ENCODE results near the gene AGBL1. TPM values are rescaled to one million over a fixed set of nuclear protein-coding genes. Genes with fewer than 3 reads are reported as not detected.
"Not testable (repeated sequence)": the region's sequence is repeated elsewhere in the genome, so short reads cannot be mapped to it uniquely, and the experiment has no call there.

AGBL1 gene
- total and polyA plus RNA-seq, 2 experiments from 2014 or later: not detected

GRCh38 chr15:86446253-86446640 lies 366.6 kb downstream of the AGBL1 start:
- WGBS, 2 experiments (ENCODE audit: low coverage in 1 of 2, low lambda C conversion rate in 2 of 2, missing lambda C conversion rate in 2 of 2): 0 to 4% methylated on average over 2 of the region's 2 CpGs
- in situ Hi-C loops (cut with MboI): no loop called here
- H4K20me1 ChIP-seq (ENCODE audit: insufficient read depth): no peaks in the 10 kb centered on the region
- H3F3A ChIP-seq (ENCODE audit: insufficient read depth): no peaks in the 10 kb centered on the region
- H3K4me2 ChIP-seq (ENCODE audit: unreplicated experiment): no peak overlapping the region
- no peaks in the 10 kb centered on the region for H3K9me2 ChIP-seq (ENCODE audit: insufficient read depth)
- no peak overlapping the region for H2AFZ ChIP-seq
- no peaks in the 10 kb centered on the region for H3K36me3 ChIP-seq (ENCODE audit: low read depth)
- no peaks in the 10 kb centered on the region for H3K4me1 ChIP-seq (ENCODE audit: insufficient read depth)
- DNase-seq: no peak
- H3K27me3 ChIP-seq (replicated peaks; ENCODE audit: insufficient read depth): no peaks in the 10 kb centered on the region
- H3K9me3 ChIP-seq (ENCODE audit: low read depth): peaks cover 3% of the 10 kb centered on the region
- no peaks in the 10 kb centered on the region for H3K79me2 ChIP-seq (ENCODE audit: insufficient read depth)
- no peak overlapping the region for H3K9ac ChIP-seq
- no peak for TF ChIP-seq EZH2phosphoT487 (IDR thresholded peaks at IDR 0.05; ENCODE audit: insufficient read depth, low read depth)
- no peak for TF ChIP-seq EZH2 (IDR thresholded peaks at IDR 0.05; ENCODE audit: insufficient read depth, poor library complexity, severe bottlenecking)
- H3K4me3 ChIP-seq: no peak overlapping the region
- H3K27ac ChIP-seq: no peak overlapping the region

GRCh38 chr15:86465470-86466039 lies 385.9 kb downstream of the AGBL1 start:
- H3K9me2 ChIP-seq (ENCODE audit: insufficient read depth); H3K9ac ChIP-seq; H3K4me3 ChIP-seq; H4K20me1 ChIP-seq (ENCODE audit: insufficient read depth); DNase-seq; H3K36me3 ChIP-seq (ENCODE audit: low read depth); H2AFZ ChIP-seq; H3K27me3 ChIP-seq (replicated peaks; ENCODE audit: insufficient read depth); H3K4me2 ChIP-seq (ENCODE audit: unreplicated experiment); in situ Hi-C loops (cut with MboI); H3K4me1 ChIP-seq (ENCODE audit: insufficient read depth); H3K27ac ChIP-seq; H3K9me3 ChIP-seq (ENCODE audit: low read depth); H3F3A ChIP-seq (ENCODE audit: insufficient read depth); H3K79me2 ChIP-seq (ENCODE audit: insufficient read depth): not testable (repeated sequence)
- WGBS, 2 experiments (ENCODE audit: low coverage in 1 of 2, low lambda C conversion rate in 2 of 2, missing lambda C conversion rate in 2 of 2): 23 to 42% methylated on average over 8 of the region's 8 CpGs

DNA sequence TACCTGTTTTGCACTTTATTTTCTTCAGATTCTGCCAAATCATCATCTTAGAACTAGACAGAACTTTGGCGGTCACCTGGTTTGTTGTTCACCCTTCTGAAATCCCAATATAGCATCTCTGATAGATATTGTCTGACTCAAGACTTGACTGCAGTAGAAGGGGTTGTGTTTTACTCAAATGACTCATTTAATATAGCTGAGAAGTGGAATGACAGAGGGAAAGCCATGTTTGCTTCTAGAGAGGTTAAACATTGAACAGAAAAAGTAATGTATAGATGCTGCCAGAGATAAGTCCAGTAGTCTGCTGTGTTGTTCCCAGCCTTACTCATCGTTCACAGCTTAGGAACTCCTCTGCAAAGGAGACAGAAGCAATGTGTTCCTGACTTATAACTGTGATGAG lies 402.0 kb downstream of the AGBL1 start:
- Histone ChIP-seq H2AFZ (no peak overlapping the region), H3K27ac (no peak overlapping the region), H3K9ac (no peak overlapping the region), H3K4me3 (no peak overlapping the region), H3K79me2 (ENCODE audit: insufficient read depth) (no peaks in the 10 kb centered on the region), H3K4me2 (ENCODE audit: unreplicated experiment) (no peak overlapping the region), H3K4me1 (ENCODE audit: insufficient read depth) (no peaks in the 10 kb centered on the region), H3K9me2 (ENCODE audit: insufficient read depth) (no peaks in the 10 kb centered on the region), H3K27me3 (replicated peaks; ENCODE audit: insufficient read depth) (no peaks in the 10 kb centered on the region), H3K36me3 (ENCODE audit: low read depth) (no peaks in the 10 kb centered on the region), H4K20me1 (ENCODE audit: insufficient read depth) (no peaks in the 10 kb centered on the region), H3K9me3 (ENCODE audit: low read depth) (no peaks in the 10 kb centered on the region), H3F3A (ENCODE audit: insufficient read depth) (no peaks in the 10 kb centered on the region)
- WGBS, 2 experiments (ENCODE audit: low coverage in 1 of 2, low lambda C conversion rate in 2 of 2, missing lambda C conversion rate in 2 of 2): 23 to 38% methylated on average over 2 of the region's 2 CpGs
- TF ChIP-seq EZH2 (IDR thresholded peaks at IDR 0.05; ENCODE audit: insufficient read depth, poor library complexity, severe bottlenecking) (no peak), EZH2phosphoT487 (IDR thresholded peaks at IDR 0.05; ENCODE audit: insufficient read depth, low read depth) (no peak)
- in situ Hi-C loops (cut with MboI): no loop called here
- no peak for DNase-seq

GRCh38 chr15:86483936-86484335 lies 404.3 kb downstream of the AGBL1 start:
- Histone ChIP-seq H3K27ac (no peak overlapping the region), H3F3A (ENCODE audit: insufficient read depth) (no peaks in the 10 kb centered on the region), H3K9me3 (ENCODE audit: low read depth) (no peaks in the 10 kb centered on the region), H3K4me1 (ENCODE audit: insufficient read depth) (no peaks in the 10 kb centered on the region), H3K9ac (no peak overlapping the region), H3K79me2 (ENCODE audit: insufficient read depth) (no peaks in the 10 kb centered on the region), H3K4me3 (no peak overlapping the region), H2AFZ (no peak overlapping the region), H3K36me3 (ENCODE audit: low read depth) (no peaks in the 10 kb centered on the region), H4K20me1 (ENCODE audit: insufficient read depth) (no peaks in the 10 kb centered on the region), H3K9me2 (ENCODE audit: insufficient read depth) (no peaks in the 10 kb centered on the region), H3K27me3 (replicated peaks; ENCODE audit: insufficient read depth) (no peaks in the 10 kb centered on the region), H3K4me2 (ENCODE audit: unreplicated experiment) (no peak overlapping the region)
- in situ Hi-C loops (cut with MboI): no loop called here
- no peak for DNase-seq
- TF ChIP-seq EZH2phosphoT487 (IDR thresholded peaks at IDR 0.05; ENCODE audit: insufficient read depth, low read depth): no peak
- TF ChIP-seq EZH2 (IDR thresholded peaks at IDR 0.05; ENCODE audit: insufficient read depth, poor library complexity, severe bottlenecking): no peak
- 0% methylated on average over 1 of the region's 1 CpG for WGBS, 2 experiments (ENCODE audit: low coverage in 1 of 2, low lambda C conversion rate in 2 of 2, missing lambda C conversion rate in 2 of 2)

- no peak for DNase-seq
- in situ Hi-C loops (cut with MboI): no loop called here
- Histone ChIP-seq H3K4me1 (ENCODE audit: insufficient read depth) (no peaks in the 10 kb centered on the region), H4K20me1 (ENCODE audit: insufficient read depth) (no peaks in the 10 kb centered on the region), H2AFZ (no peak overlapping the region), H3K9me3 (ENCODE audit: low read depth) (no peaks in the 10 kb centered on the region), H3K36me3 (ENCODE audit: low read depth) (no peaks in the 10 kb centered on the region), H3K9me2 (ENCODE audit: insufficient read depth) (no peaks in the 10 kb centered on the region), H3F3A (ENCODE audit: insufficient read depth) (no peaks in the 10 kb centered on the region), H3K9ac (no peak overlapping the region), H3K4me3 (no peak overlapping the region), H3K79me2 (ENCODE audit: insufficient read depth) (no peaks in the 10 kb centered on the region), H3K27ac (no peak overlapping the region), H3K4me2 (ENCODE audit: unreplicated experiment) (no peak overlapping the region), H3K27me3 (replicated peaks; ENCODE audit: insufficient read depth) (no peaks in the 10 kb centered on the region)
- TF ChIP-seq EZH2phosphoT487 (IDR thresholded peaks at IDR 0.05; ENCODE audit: insufficient read depth, low read depth) (no peak), EZH2 (IDR thresholded peaks at IDR 0.05; ENCODE audit: insufficient read depth, poor library complexity, severe bottlenecking) (no peak)
- WGBS, 2 experiments (ENCODE audit: low coverage in 1 of 2, low lambda C conversion rate in 2 of 2, missing lambda C conversion rate in 2 of 2): 0 to 3% methylated on average over 3 of the region's 3 CpGs
Measured at GRCh38 chr15:86488046-86488445, 408.4 kb downstream of the AGBL1 start.

Measured in GM23248 (cell line).